Kidney (tissue), 14 donors: ENCODE measurements around the gene VSTM1. TPM values are rescaled to one million over a fixed set of nuclear protein-coding genes. Genes with fewer than 3 reads are reported as not detected.

Experiments used
- DNase-seq, 5 donors: peaks; one replicate each; pipeline ENCODE4 v3.0.0-alpha.2; 2013 to 2020
- FAIRE-seq: peaks from 2 replicates; lab custom pipeline; 2012; peaks lifted over from hg19 to GRCh38; lab: Jason Lieb, UNC
- H3K27ac ChIP-seq, 2 donors: one replicate each; pipeline ENCODE4 v1.7.0; 2013; ENCODE audit warnings: low read depth in 2 of 2, low read length in 2 of 2, inconsistent platforms in 1 of 2
- H3K27me3 ChIP-seq: one replicate; pipeline ENCODE4 v1.7.1; 2013; ENCODE audit warnings: low read length, inconsistent platforms; ENCODE audit not compliant: control insufficient read depth, insufficient read depth
- H3K36me3 ChIP-seq, 3 donors: one replicate each; pipeline versions ENCODE4 v1.7.0 to v1.7.1; 2013; ENCODE audit warnings: low read length in 3 of 3, control low read depth in 1 of 3, inconsistent platforms in 1 of 3; ENCODE audit not compliant: insufficient read depth in 3 of 3, control insufficient read depth in 2 of 3
- H3K4me1 ChIP-seq, 3 donors: one replicate each; pipeline versions ENCODE4 v1.7.0 to v1.7.1; 2013; ENCODE audit warnings: low read length in 3 of 3, inconsistent platforms in 1 of 3, low read depth in 1 of 3; ENCODE audit not compliant: control insufficient read depth in 2 of 3, insufficient read depth in 2 of 3
- H3K4me3 ChIP-seq, 3 donors: one replicate each; pipeline versions ENCODE4 v1.7.0 to v1.8.1; 2013; ENCODE audit warnings: low read length in 3 of 3, control low read depth in 1 of 3, inconsistent platforms in 1 of 3
- H3K9ac ChIP-seq, 3 donors: one replicate each; pipeline versions ENCODE4 v1.7.0 to v1.7.1; 2013; ENCODE audit warnings: low read length in 3 of 3, control low read depth in 1 of 3, inconsistent platforms in 1 of 3
- H3K9me3 ChIP-seq, 3 donors: one replicate each; pipeline versions ENCODE4 v1.7.0 to v1.7.1; 2013; ENCODE audit warnings: low read length in 3 of 3, control low read depth in 1 of 3, inconsistent platforms in 1 of 3; ENCODE audit not compliant: control insufficient read depth in 2 of 3, insufficient read depth in 1 of 3
- intact Hi-C: fragments of 100-400 bp; cut with DNase I; formaldehyde crosslinking; loops from one replicate; pipeline ENCODE4 v1.11.1; 2022
- polyA plus RNA-seq: library from polyadenylated mRNA; stranded (reverse); fragments of 350-450 nt; fragmentation: Illumina TruSeq; extraction: RNeasy Lipid Tissue Mini Kit (QIAGEN cat#74804); gene quantifications from one replicate; pipeline ENCODE4 v1.2.3, GENCODE V29; 2014; ENCODE audit warnings: low read depth, low replicate concordance; ENCODE audit not compliant: insufficient read depth
- total RNA-seq: library from RNA; stranded (reverse); fragmentation: NEBNext Ultra II Directional; extraction: Animal tissue kit (Norgen Biotek cat#: 25700); gene quantifications from one replicate; pipeline ENCODE4 v1.2.1, GENCODE V29; 2021
- TF ChIP-seq, protein P1 (sequence below): IDR thresholded peaks from 3 replicates; pipeline ENCODE4 v1.5.1; 2012; ENCODE audit warnings: mild to moderate bottlenecking, moderate library complexity, borderline replicate concordance; ENCODE audit not compliant: insufficient read depth; ENCODE audit errors: extremely low read depth
- donor health status: control.
- donor health status: control.
- donor health status: control.
- donor health status: control.
- donor health status: control.
- donor health status: DM: yes; HTN: yes; CAD: no.
- donor health status: Normal renal cell carcinoma (clear cell type).

The VSTM1 gene
- total and polyA plus RNA-seq, 2 donors from 2014 or later = 0.35 to 1.0 TPM

DNA sequence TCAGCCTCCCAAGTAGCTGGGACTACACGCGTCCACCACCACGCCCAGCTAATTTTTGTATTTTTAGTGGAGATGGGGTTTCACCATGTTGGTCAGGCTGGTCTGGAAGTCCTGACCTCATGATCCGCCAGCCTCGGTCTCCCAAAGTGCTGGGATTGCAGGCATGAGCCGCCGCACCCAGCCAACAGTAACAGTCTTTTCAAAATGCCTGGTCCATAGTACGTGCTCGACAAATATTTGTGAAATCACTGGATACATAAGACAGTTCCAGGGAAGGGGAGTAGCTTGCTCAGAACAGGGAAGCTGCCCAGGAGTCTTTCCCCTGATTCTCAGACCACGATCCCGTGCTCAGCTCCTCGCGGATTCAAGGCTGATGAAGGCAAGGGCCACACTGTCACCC, 41.8 kb downstream of the VSTM1 start:
- intact Hi-C loops = loop anchor here (10.0 kb wide), 1 partner anchor 177 kb away; no protein-coding TSS in a partner anchor
- Histone ChIP-seq H3K4me3 (no peak overlapping the region), H3K9ac (no peak overlapping the region), H3K9me3 (peaks cover 0 to 3% (median 0%) of the 10 kb centered on the region in 3 donors), H3K27ac (no peak overlapping the region), H3K27me3 (no peaks in the 10 kb centered on the region), H3K4me1 (no peaks in the 10 kb centered on the region), H3K36me3 (no peaks in the 10 kb centered on the region)
- FAIRE-seq (no peak), DNase-seq (no peak)
- TF ChIP-seq, protein P1, sequence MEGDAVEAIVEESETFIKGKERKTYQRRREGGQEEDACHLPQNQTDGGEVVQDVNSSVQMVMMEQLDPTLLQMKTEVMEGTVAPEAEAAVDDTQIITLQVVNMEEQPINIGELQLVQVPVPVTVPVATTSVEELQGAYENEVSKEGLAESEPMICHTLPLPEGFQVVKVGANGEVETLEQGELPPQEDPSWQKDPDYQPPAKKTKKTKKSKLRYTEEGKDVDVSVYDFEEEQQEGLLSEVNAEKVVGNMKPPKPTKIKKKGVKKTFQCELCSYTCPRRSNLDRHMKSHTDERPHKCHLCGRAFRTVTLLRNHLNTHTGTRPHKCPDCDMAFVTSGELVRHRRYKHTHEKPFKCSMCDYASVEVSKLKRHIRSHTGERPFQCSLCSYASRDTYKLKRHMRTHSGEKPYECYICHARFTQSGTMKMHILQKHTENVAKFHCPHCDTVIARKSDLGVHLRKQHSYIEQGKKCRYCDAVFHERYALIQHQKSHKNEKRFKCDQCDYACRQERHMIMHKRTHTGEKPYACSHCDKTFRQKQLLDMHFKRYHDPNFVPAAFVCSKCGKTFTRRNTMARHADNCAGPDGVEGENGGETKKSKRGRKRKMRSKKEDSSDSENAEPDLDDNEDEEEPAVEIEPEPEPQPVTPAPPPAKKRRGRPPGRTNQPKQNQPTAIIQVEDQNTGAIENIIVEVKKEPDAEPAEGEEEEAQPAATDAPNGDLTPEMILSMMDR = no peak

DNA sequence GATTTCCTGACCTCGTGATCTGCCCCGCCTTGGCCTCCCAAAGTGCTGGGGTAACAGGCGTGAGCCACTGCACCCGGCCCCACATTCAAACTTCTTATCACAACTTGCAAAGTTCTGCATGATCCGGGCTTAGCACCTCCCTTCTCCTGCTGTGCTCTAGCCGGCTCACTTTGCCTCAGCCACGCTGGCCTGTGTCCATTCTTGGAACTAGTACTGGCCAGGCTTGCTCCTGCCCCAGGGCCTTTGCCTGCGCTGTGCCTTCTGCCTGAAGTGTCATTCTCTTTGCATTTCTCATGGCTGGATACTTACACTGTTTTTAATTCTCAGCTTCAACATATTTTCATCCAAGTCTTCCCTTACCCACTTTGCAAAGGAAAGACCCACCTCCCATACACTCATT, 42.3 kb downstream of the VSTM1 start:
- no peaks in the 10 kb centered on the region for H3K4me1 ChIP-seq
- H3K27ac ChIP-seq = no peak overlapping the region
- H3K36me3 ChIP-seq = no peaks in the 10 kb centered on the region
- intact Hi-C loops = loop anchor here (10.0 kb wide), 1 partner anchor 177 kb away; no protein-coding TSS in a partner anchor
- no peak overlapping the region for H3K9ac ChIP-seq
- TF ChIP-seq, protein P1 = no peak
- H3K4me3 ChIP-seq = no peak overlapping the region
- peaks cover 0 to 3% (median 0%) of the 10 kb centered on the region in 3 donors for H3K9me3 ChIP-seq
- no peaks in the 10 kb centered on the region for H3K27me3 ChIP-seq
- DNase-seq (no peak), FAIRE-seq (no peak)

GRCh38 chr19:54017261-54017660, 46.4 kb downstream of the VSTM1 start:
- Histone ChIP-seq H3K36me3 (no peaks in the 10 kb centered on the region), H3K9ac (no peak overlapping the region), H3K27me3 (no peaks in the 10 kb centered on the region), H3K9me3 (peaks cover 0 to 3% (median 0%) of the 10 kb centered on the region in 3 donors), H3K4me1 (no peaks in the 10 kb centered on the region), H3K27ac (no peak overlapping the region), H3K4me3 (no peak overlapping the region)
- no peak for FAIRE-seq
- no peak for DNase-seq
- TF ChIP-seq, protein P1 = no peak
- intact Hi-C loops = no loop called here
